ENCODE data around the gene IL15RA.

IL15RA gene

DNA sequence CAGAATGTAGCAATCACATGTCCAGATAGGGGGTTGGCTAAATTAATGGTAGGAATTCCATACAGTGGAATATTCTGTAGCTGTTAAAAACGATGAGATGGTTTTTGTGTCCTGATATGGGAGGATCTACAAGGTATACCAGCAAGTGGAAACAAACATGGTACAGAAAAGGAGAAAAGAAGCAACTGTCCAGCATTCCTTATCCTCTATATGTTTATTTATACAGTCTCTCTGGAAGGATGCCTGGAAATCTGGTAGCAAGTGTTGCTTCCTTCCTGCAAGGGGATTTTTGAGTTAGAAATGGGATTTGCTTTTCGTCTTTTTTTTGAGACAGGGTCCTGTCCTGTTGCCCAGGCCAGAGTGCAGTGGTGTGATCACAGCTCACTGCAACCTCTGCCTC is 19.3 kb downstream of the IL15RA start:
- Histone ChIP-seq H3K4me1 (ENCODE audit: low read depth, poor library complexity, severe bottlenecking) (peaks cover 7% of the 10 kb centered on the region), H3K27ac (no peak overlapping the region), H3K4me3 (IDR thresholded peaks at IDR 0.05; ENCODE audit: insufficient read depth, low read depth, low read length) (no peak overlapping the region), H2AFZ (ENCODE audit: low read depth) (no peak overlapping the region), H4K20me1 (ENCODE audit: insufficient read depth) (no peaks in the 10 kb centered on the region), H3K27me3 (ENCODE audit: insufficient read depth, low read depth) (no peaks in the 10 kb centered on the region), H3K79me2 (ENCODE audit: insufficient read depth, low read depth) (no peaks in the 10 kb centered on the region), H3K36me3 (ENCODE audit: insufficient read depth) (no peaks in the 10 kb centered on the region; the same call in 1 of the 2 replicates), H3K9ac (no peak overlapping the region), H3K4me2 (no peak overlapping the region)
- TF ChIP-seq, protein P1, sequence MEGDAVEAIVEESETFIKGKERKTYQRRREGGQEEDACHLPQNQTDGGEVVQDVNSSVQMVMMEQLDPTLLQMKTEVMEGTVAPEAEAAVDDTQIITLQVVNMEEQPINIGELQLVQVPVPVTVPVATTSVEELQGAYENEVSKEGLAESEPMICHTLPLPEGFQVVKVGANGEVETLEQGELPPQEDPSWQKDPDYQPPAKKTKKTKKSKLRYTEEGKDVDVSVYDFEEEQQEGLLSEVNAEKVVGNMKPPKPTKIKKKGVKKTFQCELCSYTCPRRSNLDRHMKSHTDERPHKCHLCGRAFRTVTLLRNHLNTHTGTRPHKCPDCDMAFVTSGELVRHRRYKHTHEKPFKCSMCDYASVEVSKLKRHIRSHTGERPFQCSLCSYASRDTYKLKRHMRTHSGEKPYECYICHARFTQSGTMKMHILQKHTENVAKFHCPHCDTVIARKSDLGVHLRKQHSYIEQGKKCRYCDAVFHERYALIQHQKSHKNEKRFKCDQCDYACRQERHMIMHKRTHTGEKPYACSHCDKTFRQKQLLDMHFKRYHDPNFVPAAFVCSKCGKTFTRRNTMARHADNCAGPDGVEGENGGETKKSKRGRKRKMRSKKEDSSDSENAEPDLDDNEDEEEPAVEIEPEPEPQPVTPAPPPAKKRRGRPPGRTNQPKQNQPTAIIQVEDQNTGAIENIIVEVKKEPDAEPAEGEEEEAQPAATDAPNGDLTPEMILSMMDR (conservative IDR thresholded peaks at IDR 0.05; ENCODE audit: low read depth, low read length), result no peak

DNA sequence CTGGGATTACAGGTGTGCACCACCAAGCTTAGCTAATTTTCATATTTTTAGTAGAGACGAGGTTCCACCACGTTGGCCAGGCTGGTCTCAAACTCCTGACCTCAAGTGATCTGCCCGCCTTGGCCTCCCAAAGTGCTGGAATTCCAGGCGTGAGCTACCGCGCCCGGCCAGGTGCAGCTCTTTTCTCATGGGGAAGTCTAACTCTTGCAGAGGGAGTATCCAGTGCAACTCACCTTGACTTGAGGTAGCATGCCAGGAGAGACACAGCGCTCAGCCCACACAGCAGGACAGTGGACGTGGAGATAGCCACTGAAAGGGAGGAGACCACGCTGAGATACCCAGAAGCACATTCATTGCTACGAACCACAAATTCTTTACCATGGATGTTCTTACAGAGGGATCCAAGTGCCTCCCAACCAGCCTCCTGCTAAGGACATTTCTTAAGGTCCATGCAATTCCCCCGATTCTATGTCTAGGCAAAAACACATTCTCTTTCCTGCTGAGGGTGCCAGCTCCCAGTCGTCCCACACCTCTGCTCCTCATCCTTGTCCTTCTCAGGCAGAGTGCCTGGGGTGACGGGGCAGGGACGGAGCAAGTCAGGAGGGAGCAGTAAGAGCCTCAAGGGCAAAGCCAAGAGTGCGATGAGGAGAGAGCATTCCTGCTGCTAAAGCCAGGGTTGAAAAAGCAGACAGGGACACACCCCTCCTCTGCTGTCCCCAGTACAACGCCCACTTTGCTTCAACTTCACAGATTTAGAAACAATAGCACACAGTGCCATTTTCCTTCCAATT is 21.0 kb downstream of the IL15RA start:
- no peaks in the 10 kb centered on the region for H3K27me3 ChIP-seq (ENCODE audit: insufficient read depth, low read depth)
- no peaks in the 10 kb centered on the region; the same call in 1 of the 2 replicates for H3K36me3 ChIP-seq (ENCODE audit: insufficient read depth)
- H3K79me2 ChIP-seq (ENCODE audit: insufficient read depth, low read depth), result no peaks in the 10 kb centered on the region
- H3K27ac ChIP-seq, result no peak overlapping the region
- peaks cover 6% of the 10 kb centered on the region for H3K4me1 ChIP-seq (ENCODE audit: low read depth, poor library complexity, severe bottlenecking)
- no peak overlapping the region for H3K9ac ChIP-seq
- no peak overlapping the region for H3K4me3 ChIP-seq (IDR thresholded peaks at IDR 0.05; ENCODE audit: insufficient read depth, low read depth, low read length)
- TF ChIP-seq, protein P1 (conservative IDR thresholded peaks at IDR 0.05; ENCODE audit: low read depth, low read length), result no peak
- H4K20me1 ChIP-seq (ENCODE audit: insufficient read depth), result no peaks in the 10 kb centered on the region
- H2AFZ ChIP-seq (ENCODE audit: low read depth), result no peak overlapping the region
- no peak overlapping the region for H3K4me2 ChIP-seq

DNA sequence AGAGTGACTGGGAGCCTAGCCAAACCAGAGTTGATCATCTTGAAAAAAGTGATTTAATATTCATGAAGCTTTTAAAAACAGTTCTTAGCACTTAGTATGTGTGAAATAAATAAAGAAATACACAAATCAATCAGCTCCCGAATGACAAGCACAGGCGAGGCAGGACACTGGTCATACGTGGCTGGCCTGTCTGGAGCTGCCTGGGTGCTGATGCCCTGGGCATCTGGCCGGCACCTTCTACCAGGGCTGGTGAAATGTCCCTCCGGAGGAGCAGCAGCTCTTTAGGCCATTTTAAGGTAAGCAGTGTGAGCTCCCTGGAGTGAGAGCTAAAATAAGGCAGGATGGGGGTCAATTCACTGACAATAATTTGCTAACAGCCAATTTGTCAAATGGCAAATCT is 23.7 kb downstream of the IL15RA start:
- Histone ChIP-seq H2AFZ (ENCODE audit: low read depth) (no peak overlapping the region), H3K27me3 (ENCODE audit: insufficient read depth, low read depth) (no peaks in the 10 kb centered on the region), H3K79me2 (ENCODE audit: insufficient read depth, low read depth) (no peaks in the 10 kb centered on the region), H3K27ac (no peak overlapping the region), H4K20me1 (ENCODE audit: insufficient read depth) (no peaks in the 10 kb centered on the region), H3K36me3 (ENCODE audit: insufficient read depth) (no peaks in the 10 kb centered on the region), H3K4me1 (ENCODE audit: low read depth, poor library complexity, severe bottlenecking) (peaks cover 6% of the 10 kb centered on the region), H3K4me2 (no peak overlapping the region), H3K4me3 (IDR thresholded peaks at IDR 0.05; ENCODE audit: insufficient read depth, low read depth, low read length) (no peak overlapping the region), H3K9ac (no peak overlapping the region)
- TF ChIP-seq, protein P1 (conservative IDR thresholded peaks at IDR 0.05; ENCODE audit: low read depth, low read length), result no peak

DNA sequence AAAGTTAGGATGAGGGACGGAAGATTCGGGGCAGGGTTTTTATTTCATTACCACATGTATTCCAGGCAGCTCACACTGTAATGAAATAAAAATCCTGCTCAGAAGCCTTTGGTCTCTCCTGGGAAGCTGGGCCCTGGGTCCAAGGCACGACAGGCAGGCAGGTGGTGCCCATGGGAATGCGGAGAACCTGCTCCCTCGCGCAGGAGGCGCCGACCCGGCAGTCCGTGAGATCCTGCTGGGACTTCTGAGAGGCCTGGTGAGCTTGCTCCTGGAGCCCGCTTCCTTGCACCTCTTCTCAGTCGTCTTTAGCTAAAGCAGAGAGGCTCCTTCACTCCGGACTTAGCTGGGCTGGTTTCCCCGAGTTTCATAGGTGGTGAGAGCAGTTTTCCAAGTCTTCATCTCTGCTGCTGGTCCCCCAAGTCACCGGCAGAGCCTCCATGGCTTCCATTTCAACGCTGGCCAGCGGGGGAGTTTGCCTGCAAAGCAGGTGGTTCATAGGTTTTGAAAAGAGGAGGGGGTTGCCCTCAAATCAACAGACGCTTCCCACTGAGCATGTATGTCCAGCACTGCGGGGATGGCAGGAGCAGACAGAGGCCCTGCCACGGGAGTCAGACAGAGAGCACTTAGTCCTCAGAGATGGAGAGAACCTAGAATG is 24.5 kb downstream of the IL15RA start:
- H3K4me1 ChIP-seq (ENCODE audit: low read depth, poor library complexity, severe bottlenecking), result peaks cover 6% of the 10 kb centered on the region
- no peaks in the 10 kb centered on the region for H4K20me1 ChIP-seq (ENCODE audit: insufficient read depth)
- H3K27ac ChIP-seq, result no peak overlapping the region
- H3K27me3 ChIP-seq (ENCODE audit: insufficient read depth, low read depth), result no peaks in the 10 kb centered on the region
- TF ChIP-seq, protein P1 (conservative IDR thresholded peaks at IDR 0.05; ENCODE audit: low read depth, low read length), result no peak
- no peak overlapping the region for H3K4me3 ChIP-seq (IDR thresholded peaks at IDR 0.05; ENCODE audit: insufficient read depth, low read depth, low read length)
- no peak overlapping the region for H2AFZ ChIP-seq (ENCODE audit: low read depth)
- no peaks in the 10 kb centered on the region for H3K36me3 ChIP-seq (ENCODE audit: insufficient read depth)
- no peaks in the 10 kb centered on the region for H3K79me2 ChIP-seq (ENCODE audit: insufficient read depth, low read depth)
- H3K4me2 ChIP-seq, result no peak overlapping the region
- no peak overlapping the region for H3K9ac ChIP-seq

Data from KMS-11 (cell line).